GM21576 (cell line): ENCODE data around the gene NHSL2.

Experiments
- ATAC-seq: cut with Tn5 transposase; IDR thresholded peaks from one replicate; pipeline ENCODE4 v1.9.1; 2021; ENCODE audit warnings: mild to moderate bottlenecking, moderate library complexity; ENCODE audit not compliant: unreplicated experiment

Gene NHSL2

GRCh38 chrX:72126048-72126415 lies 215.4 kb downstream of the NHSL2 start:
- ATAC-seq: no peak

GRCh38 chrX:72126539-72127140 lies 216.0 kb downstream of the NHSL2 start:
- peak; percentile 72 for ATAC-seq

- ATAC-seq: no peak
These were observed 216.7 kb downstream of the NHSL2 start for GRCh38 chrX:72127332-72127731.

GRCh38 chrX:72128183-72128834 lies 217.7 kb downstream of the NHSL2 start:
- no peak for ATAC-seq

GRCh38 chrX:72128881-72129280 lies 218.2 kb downstream of the NHSL2 start:
- no peak for ATAC-seq

- ATAC-seq: no peak
These were observed 219.0 kb downstream of the NHSL2 start for GRCh38 chrX:72129661-72130060.

- ATAC-seq: no peak
These were observed 219.6 kb downstream of the NHSL2 start for GRCh38 chrX:72130156-72130761.

GRCh38 chrX:72130762-72131250 lies 220.2 kb downstream of the NHSL2 start:
- ATAC-seq: no peak

- ATAC-seq: no peak
These were observed 221.0 kb downstream of the NHSL2 start, which contains the start of gene RTL5 for GRCh38 chrX:72131317-72132294. Gene RTL5, minus strand, starts transcription at chrX:72131915.

- ATAC-seq: no peak
These were observed 221.8 kb downstream of the NHSL2 start for GRCh38 chrX:72132456-72132855.

GRCh38 chrX:72133851-72134546 lies 223.4 kb downstream of the NHSL2 start:
- no peak for ATAC-seq

GRCh38 chrX:72137846-72138495 lies 227.3 kb downstream of the NHSL2 start:
- no peak for ATAC-seq

GRCh38 chrX:72139538-72139937 lies 228.9 kb downstream of the NHSL2 start:
- ATAC-seq: no peak

GRCh38 chrX:72141372-72142004 lies 230.8 kb downstream of the NHSL2 start:
- ATAC-seq: peak; percentile 58

- ATAC-seq: no peak
These were observed 231.6 kb downstream of the NHSL2 start for GRCh38 chrX:72142094-72142793.

GRCh38 chrX:72142794-72143608 lies 232.4 kb downstream of the NHSL2 start:
- ATAC-seq: no peak

GRCh38 chrX:72143609-72143907 lies 232.9 kb downstream of the NHSL2 start:
- ATAC-seq: no peak

- ATAC-seq: no peak
These were observed 234.5 kb downstream of the NHSL2 start for GRCh38 chrX:72145181-72145580.
